SK-N-SH (cell line): ENCODE results near the gene SELENOP. TPM values are rescaled to one million over a fixed set of nuclear protein-coding genes. Genes with fewer than 3 reads are reported as not detected.

Experiments used
- CTCF ChIA-PET: fragments of 300-600, 350-600 bp; formaldehyde crosslinking; extraction: SDS; loops from one replicate; lab custom pipeline; 2021; lab: Yijun Ruan, JAX
- POLR2A ChIA-PET: fragments of 350-600 bp; sonication (Branson Sonifier 250); formaldehyde crosslinking; extraction: SDS; loops from one replicate; lab custom pipeline; 2020; ENCODE audit warnings: antibody characterized with exemption, inconsistent platforms; lab: Yijun Ruan, JAX
- DNase-seq: peaks from one replicate; pipeline ENCODE4 v3.0.0; 2012
- H2AFZ ChIP-seq: fragments of 200-600 bp; sonication (generic); 2 replicates; pipeline ENCODE4 v1.8.1; 2016; ENCODE audit warnings: antibody characterized with exemption, mild to moderate bottlenecking, low read depth
- H3F3A ChIP-seq: fragments of 200-600 bp; sonication (generic); replicated peaks from 2 replicates; pipeline ENCODE3; 2016; ENCODE audit warnings: antibody characterized with exemption, mild to moderate bottlenecking; ENCODE audit not compliant: insufficient read depth
- H3K27ac ChIP-seq, 2 experiments: fragments of 200-500 bp in 1 of 2; fragments of 200-600 bp in 1 of 2; sonication (Bioruptor generic) in 1 of 2; sonication (generic), shearing (Covaris generic) in 1 of 2; 2 replicates each; pipeline versions ENCODE4 v1.5.1 to v1.6.1; 2014 to 2016; ENCODE audit warnings: low read depth in 2 of 2, inconsistent platforms in 1 of 2, low read length in 1 of 2, mild to moderate bottlenecking in 1 of 2, mixed read lengths in 1 of 2
- H3K27me3 ChIP-seq: fragments of 200-600 bp; sonication (generic), shearing (Covaris generic); 2 replicates; pipeline ENCODE4 v1.6.1; 2016; ENCODE audit warnings: mixed run types; ENCODE audit not compliant: insufficient read depth
- H3K36me3 ChIP-seq, 2 experiments: fragments of 200-500 bp in 1 of 2; fragments of 200-600 bp in 1 of 2; sonication (Bioruptor generic) in 1 of 2; sonication (generic) in 1 of 2; replicated peaks in 1 of 2; 2 replicates each; pipeline versions ENCODE3 to v1.5.1; 2014 to 2016; ENCODE audit warnings: low read length in 1 of 2, mild to moderate bottlenecking in 1 of 2; ENCODE audit not compliant: insufficient read depth in 2 of 2, control insufficient read depth in 1 of 2
- H3K4me1 ChIP-seq, 2 experiments: fragments of 200-500 bp in 1 of 2; fragments of 200-600 bp in 1 of 2; sonication (Bioruptor generic) in 1 of 2; sonication (generic), shearing (Covaris generic) in 1 of 2; 2 replicates each; pipeline versions ENCODE4 v1.5.1 to v1.6.1; 2014 to 2016; ENCODE audit warnings: low read depth in 1 of 2, low read length in 1 of 2, mixed run types in 1 of 2; ENCODE audit not compliant: insufficient read depth in 2 of 2, control insufficient read depth in 1 of 2
- H3K4me2 ChIP-seq: fragments of 200-600 bp; sonication (generic), shearing (Covaris generic); 2 replicates; pipeline ENCODE4 v1.6.1; 2017; ENCODE audit warnings: mixed run types
- H3K4me3 ChIP-seq, 2 experiments: fragments of 200-500 bp in 1 of 2; fragments of 200-600 bp in 1 of 2; sonication (Bioruptor generic) in 1 of 2; sonication (generic), shearing (Covaris generic) in 1 of 2; 2 replicates each; pipeline versions ENCODE4 v1.5.1 to v1.8.1; 2014 to 2016; ENCODE audit warnings: low read depth in 2 of 2, inconsistent platforms in 1 of 2, low read length in 1 of 2, mild to moderate bottlenecking in 1 of 2, mixed read lengths in 1 of 2, moderate library complexity in 1 of 2
- H3K79me2 ChIP-seq: fragments of 200-600 bp; sonication (generic); 2 replicates; pipeline ENCODE4 v1.8.1; 2017; ENCODE audit warnings: mild to moderate bottlenecking; ENCODE audit not compliant: insufficient read depth
- H3K9ac ChIP-seq: fragments of 200-600 bp; sonication (generic); 2 replicates; pipeline ENCODE4 v1.6.1; 2017; ENCODE audit warnings: mixed run types
- H3K9me2 ChIP-seq: fragments of 200-600 bp; sonication (generic); 2 replicates; pipeline ENCODE4 v1.6.1; 2017; ENCODE audit warnings: mixed run types
- H3K9me3 ChIP-seq: fragments of 200-600 bp; sonication (generic); 2 replicates; pipeline ENCODE4 v1.6.1; 2017; ENCODE audit warnings: mixed run types, mild to moderate bottlenecking, moderate library complexity
- H4K20me1 ChIP-seq: fragments of 200-600 bp; sonication (generic); 2 replicates; pipeline ENCODE4 v1.6.1; 2017; ENCODE audit warnings: mild to moderate bottlenecking, mixed run types; ENCODE audit not compliant: insufficient read depth
- ELF1 ChIP-seq: IDR thresholded peaks from 2 replicates; pipeline ENCODE4 v1.4.0; 2012
- FOXJ3 ChIP-seq: sonication (generic); formaldehyde crosslinking; IDR thresholded peaks from 2 replicates; pipeline ENCODE4 v1.5.1; 2020; ENCODE audit warnings: mild to moderate bottlenecking, missing genetic modification reagents
- GABPA ChIP-seq: IDR thresholded peaks from 2 replicates; pipeline ENCODE4 v1.4.0; 2012; ENCODE audit warnings: low read depth, mild to moderate bottlenecking
- GATA2 ChIP-seq: sonication (generic); formaldehyde crosslinking; IDR thresholded peaks from 2 replicates; pipeline ENCODE4 v1.5.0; 2020; ENCODE audit warnings: mild to moderate bottlenecking, missing genetic modification reagents
- IRF3 ChIP-seq: fragments of 150-350 bp; IDR thresholded peaks from 2 replicates; pipeline ENCODE4 v1.6.1; 2016; ENCODE audit warnings: mild to moderate bottlenecking, low read depth, low read length
- JUND ChIP-seq: IDR thresholded peaks from 2 replicates; pipeline ENCODE4 v1.4.0; 2012
- MEF2A ChIP-seq: IDR thresholded peaks from 2 replicates; pipeline ENCODE4 v1.4.0; 2012; ENCODE audit warnings: low read depth, borderline replicate concordance
- MXI1 ChIP-seq: IDR thresholded peaks from 2 replicates; pipeline ENCODE4 v1.6.1; 2012; ENCODE audit warnings: mild to moderate bottlenecking, low read depth, low read length, improper control_type of control experiment
- NFIC ChIP-seq: IDR thresholded peaks from 2 replicates; pipeline ENCODE4 v1.4.0; 2012; ENCODE audit warnings: borderline replicate concordance
- PBX3 ChIP-seq: IDR thresholded peaks from 2 replicates; pipeline ENCODE4; 2012
- POLR2AphosphoS5 ChIP-seq: IDR thresholded peaks from 2 replicates; pipeline ENCODE4 v1.6.1; 2012; ENCODE audit warnings: low read depth, low read length
- RAD21 ChIP-seq: IDR thresholded peaks from 2 replicates; pipeline ENCODE4 v1.6.1; 2012; ENCODE audit warnings: mild to moderate bottlenecking, low read length
- RCOR1 ChIP-seq: fragments of 150-350 bp; IDR thresholded peaks from 2 replicates; pipeline ENCODE4 v1.6.1; 2017; ENCODE audit warnings: antibody characterized with exemption, low read length
- RXRA ChIP-seq: IDR thresholded peaks from 2 replicates; pipeline ENCODE4 v1.4.0; 2012; ENCODE audit warnings: low read depth, mild to moderate bottlenecking, borderline replicate concordance
- SIN3A ChIP-seq: IDR thresholded peaks from 2 replicates; pipeline ENCODE4 v1.6.1; 2012; ENCODE audit warnings: low read depth, mild to moderate bottlenecking, low read length, moderate library complexity, borderline replicate concordance
- TAF1 ChIP-seq: IDR thresholded peaks from 2 replicates; pipeline ENCODE4 v1.6.1; 2012; ENCODE audit warnings: low read depth, mild to moderate bottlenecking, low read length, moderate library complexity, borderline replicate concordance
- USF1 ChIP-seq: IDR thresholded peaks from 2 replicates; pipeline ENCODE4 v1.4.0; 2012; ENCODE audit warnings: low read depth, borderline replicate concordance
- WGBS: methylation state at CpG from one replicate; pipeline ENCODE4 v1.1.6; 2017; ENCODE audit warnings: low lambda C conversion rate; 5-methylcytosine and 5-hydroxymethylcytosine counted together
- polyA plus RNA-seq, 3 experiments: library from polyadenylated mRNA; depleted of rRNA; stranded (reverse); fragments of >200 nt; gene quantifications; 2 replicates each; pipeline ENCODE4 v1.2.3, GENCODE V29; 2012
- TF ChIP-seq, protein P1 (sequence below): fragments of 150-350 bp; IDR thresholded peaks from 2 replicates; pipeline ENCODE4 v1.6.1; 2017; ENCODE audit warnings: antibody characterized with exemption, low read length, low read depth, borderline replicate concordance
- TF ChIP-seq, protein P2 (sequence below): fragments of 200-600 bp; sonication (generic); IDR thresholded peaks from 2 replicates; pipeline ENCODE4 v1.6.1; 2017; ENCODE audit warnings: antibody characterized with exemption, mild to moderate bottlenecking, moderate library complexity

SELENOP gene
- polyA plus RNA-seq, 1 of the 3 experiments (the other 2 are of a cell fraction): 0.08 TPM

DNA sequence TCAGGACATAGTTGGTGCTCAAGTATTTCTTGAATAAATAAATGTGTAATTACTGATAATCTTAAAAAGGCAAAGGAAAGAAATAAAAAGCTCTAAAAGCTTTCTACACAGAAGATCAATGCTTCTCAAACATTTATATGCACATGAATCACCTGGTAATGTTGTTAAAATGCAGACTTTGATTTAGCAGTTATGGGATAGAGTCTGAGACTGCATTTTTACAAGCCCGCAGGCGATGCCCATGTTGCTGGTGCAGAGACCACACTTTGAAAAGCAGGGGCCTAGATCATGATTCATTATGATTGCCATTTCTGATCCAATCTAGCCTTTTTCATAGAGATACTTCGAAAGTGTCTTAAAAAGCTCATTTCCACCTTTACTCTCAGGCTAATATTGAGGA lies 58.6 kb downstream of the SELENOP start (continued):
- TF ChIP-seq USF1 (no peak), SIN3A (no peak), POLR2AphosphoS5 (no peak), RCOR1 (no peak), RAD21 (no peak), RXRA (no peak), ELF1 (no peak), MEF2A (no peak), GATA2 (CRISPR knock-in tag) (no peak)

DNA sequence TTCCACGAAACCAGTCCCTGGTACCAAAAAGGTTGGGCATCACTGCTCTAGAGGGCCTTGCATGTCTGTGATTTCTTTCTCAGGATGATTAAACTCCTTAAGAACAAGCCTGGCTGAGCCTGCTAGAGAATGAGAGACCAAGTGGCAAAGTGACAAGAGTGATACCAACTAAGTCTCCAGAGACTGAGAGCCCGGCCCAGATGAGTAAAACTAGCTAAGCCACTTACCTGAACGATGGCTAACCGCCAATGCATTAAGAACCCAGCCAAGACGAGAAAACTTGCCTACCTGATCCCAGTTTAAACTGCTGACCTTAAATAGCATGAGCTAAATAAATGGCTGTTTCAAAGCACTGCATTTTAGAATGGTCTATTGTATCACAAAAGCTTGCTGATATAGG lies 60.6 kb downstream of the SELENOP start:
- Histone ChIP-seq H3F3A (peaks cover 6% of the 10 kb centered on the region), H3K79me2 (no peaks in the 10 kb centered on the region)
- TF ChIP-seq, protein P1, sequence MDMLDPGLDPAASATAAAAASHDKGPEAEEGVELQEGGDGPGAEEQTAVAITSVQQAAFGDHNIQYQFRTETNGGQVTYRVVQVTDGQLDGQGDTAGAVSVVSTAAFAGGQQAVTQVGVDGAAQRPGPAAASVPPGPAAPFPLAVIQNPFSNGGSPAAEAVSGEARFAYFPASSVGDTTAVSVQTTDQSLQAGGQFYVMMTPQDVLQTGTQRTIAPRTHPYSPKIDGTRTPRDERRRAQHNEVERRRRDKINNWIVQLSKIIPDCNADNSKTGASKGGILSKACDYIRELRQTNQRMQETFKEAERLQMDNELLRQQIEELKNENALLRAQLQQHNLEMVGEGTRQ: no peak
- TF ChIP-seq JUND (no peak), NFIC (no peak)
- TF ChIP-seq, all 33 proteins: peak for 0
- Histone ChIP-seq H3K9ac (no peak overlapping the region), H2AFZ (no peak overlapping the region), H4K20me1 (no peaks in the 10 kb centered on the region), H3K27ac (no peak overlapping the region), H3K4me3 (no peak overlapping the region), H3K9me2 (no peaks in the 10 kb centered on the region), H3K4me1 (no peaks in the 10 kb centered on the region), H3K4me2 (no peak overlapping the region), H3K27me3 (no peaks in the 10 kb centered on the region), H3K36me3 (no peaks in the 10 kb centered on the region), H3K9me3 (no peaks in the 10 kb centered on the region)
- DNase-seq: no peak
- 21% methylated on average over 5 of the region's 5 CpGs for WGBS
- ChIA-PET POLR2A (no interaction called here), CTCF (no interaction called here)

DNA sequence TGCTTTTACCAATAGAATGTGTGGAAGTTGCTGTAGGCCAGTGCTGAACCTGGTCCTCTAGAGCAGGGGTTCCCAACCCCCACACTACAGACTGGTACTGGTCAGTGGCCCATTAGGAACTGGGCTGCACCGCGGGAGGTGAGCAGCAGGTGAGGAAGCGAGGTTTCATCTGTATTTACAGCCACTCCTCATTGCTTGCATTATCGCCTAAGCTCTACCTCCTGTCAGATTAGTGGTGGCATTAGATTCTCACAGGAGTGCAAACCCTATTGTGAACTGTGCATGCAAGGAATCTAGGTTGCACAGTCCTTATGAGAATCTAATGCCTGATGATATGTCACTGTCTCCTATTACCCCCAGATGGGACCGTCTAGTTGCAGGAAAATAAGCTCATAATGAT lies 61.2 kb downstream of the SELENOP start:
- Histone ChIP-seq H3K36me3 (no peaks in the 10 kb centered on the region), H3K4me3 (no peak overlapping the region), H3K9ac (no peak overlapping the region), H3K4me1 (no peaks in the 10 kb centered on the region), H2AFZ (no peak overlapping the region), H3K9me3 (no peaks in the 10 kb centered on the region), H3K79me2 (no peaks in the 10 kb centered on the region), H3F3A (peaks cover 6% of the 10 kb centered on the region), H4K20me1 (no peaks in the 10 kb centered on the region), H3K9me2 (no peaks in the 10 kb centered on the region), H3K27me3 (no peaks in the 10 kb centered on the region), H3K27ac (no peak overlapping the region), H3K4me2 (no peak overlapping the region)
- TF ChIP-seq RXRA (no peak), GABPA (no peak), ELF1 (no peak), FOXJ3 (CRISPR knock-in tag) (no peak), IRF3 (no peak), USF1 (no peak), TAF1 (no peak), PBX3 (no peak), MEF2A (no peak), MXI1 (no peak)
- TF ChIP-seq, protein P1: no peak
- TF ChIP-seq, protein P2, sequence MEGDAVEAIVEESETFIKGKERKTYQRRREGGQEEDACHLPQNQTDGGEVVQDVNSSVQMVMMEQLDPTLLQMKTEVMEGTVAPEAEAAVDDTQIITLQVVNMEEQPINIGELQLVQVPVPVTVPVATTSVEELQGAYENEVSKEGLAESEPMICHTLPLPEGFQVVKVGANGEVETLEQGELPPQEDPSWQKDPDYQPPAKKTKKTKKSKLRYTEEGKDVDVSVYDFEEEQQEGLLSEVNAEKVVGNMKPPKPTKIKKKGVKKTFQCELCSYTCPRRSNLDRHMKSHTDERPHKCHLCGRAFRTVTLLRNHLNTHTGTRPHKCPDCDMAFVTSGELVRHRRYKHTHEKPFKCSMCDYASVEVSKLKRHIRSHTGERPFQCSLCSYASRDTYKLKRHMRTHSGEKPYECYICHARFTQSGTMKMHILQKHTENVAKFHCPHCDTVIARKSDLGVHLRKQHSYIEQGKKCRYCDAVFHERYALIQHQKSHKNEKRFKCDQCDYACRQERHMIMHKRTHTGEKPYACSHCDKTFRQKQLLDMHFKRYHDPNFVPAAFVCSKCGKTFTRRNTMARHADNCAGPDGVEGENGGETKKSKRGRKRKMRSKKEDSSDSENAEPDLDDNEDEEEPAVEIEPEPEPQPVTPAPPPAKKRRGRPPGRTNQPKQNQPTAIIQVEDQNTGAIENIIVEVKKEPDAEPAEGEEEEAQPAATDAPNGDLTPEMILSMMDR: no peak
- DNase-seq: no peak
- CTCF ChIA-PET: no interaction called here
- WGBS: 40% methylated on average over 5 of the region's 5 CpGs
- POLR2A ChIA-PET: no interaction called here
